WTC11 (cell line): Measurements from ENCODE around the gene TMEM185B.

ENCODE experiments used
- ATF1 ChIP-seq: sonication (generic); formaldehyde crosslinking; IDR thresholded peaks from 2 replicates; pipeline ENCODE4 v1.8.1; 2023; ENCODE audit warnings: mild to moderate bottlenecking, moderate library complexity, missing genetic modification reagents
- CBFB ChIP-seq: sonication (generic); formaldehyde crosslinking; IDR thresholded peaks from 2 replicates; pipeline ENCODE4 v1.8.1; 2022; ENCODE audit warnings: mild to moderate bottlenecking, low read depth, missing genetic modification reagents
- ESRRA ChIP-seq: sonication (generic); formaldehyde crosslinking; IDR thresholded peaks from 2 replicates; pipeline ENCODE4 v1.8.1; 2022; ENCODE audit warnings: mild to moderate bottlenecking, missing genetic modification reagents, borderline replicate concordance
- FOXP1 ChIP-seq: sonication (generic); formaldehyde crosslinking; IDR thresholded peaks from 2 replicates; pipeline ENCODE4 v1.8.0; 2022; ENCODE audit warnings: missing genetic modification reagents, mild to moderate bottlenecking, moderate library complexity, borderline replicate concordance
- PRDM15 ChIP-seq: sonication (generic); formaldehyde crosslinking; IDR thresholded peaks from 2 replicates; pipeline ENCODE4 v1.8.0; 2022; ENCODE audit warnings: missing genetic modification reagents
- SOX15 ChIP-seq: fragments of 250-450 bp; sonication (Bioruptor Pico); IDR thresholded peaks from 2 replicates; pipeline ENCODE4 v1.9.0; 2021; ENCODE audit warnings: mild to moderate bottlenecking
- ZNF219 ChIP-seq: sonication (generic); formaldehyde crosslinking; IDR thresholded peaks from 2 replicates; pipeline ENCODE4 v1.8.0; 2023; ENCODE audit warnings: missing genetic modification reagents, mild to moderate bottlenecking, borderline replicate concordance
- TF ChIP-seq, protein P1 (sequence below): fragments of 200-600 bp; IDR thresholded peaks from 2 replicates; pipeline ENCODE4 v1.8.0; 2022; ENCODE audit warnings: antibody characterized with exemption
- TF ChIP-seq, protein P2 (sequence below): sonication (generic); formaldehyde crosslinking; IDR thresholded peaks from 2 replicates; pipeline ENCODE4 v1.8.1; 2022; ENCODE audit warnings: missing genetic modification reagents, borderline replicate concordance

DNA sequence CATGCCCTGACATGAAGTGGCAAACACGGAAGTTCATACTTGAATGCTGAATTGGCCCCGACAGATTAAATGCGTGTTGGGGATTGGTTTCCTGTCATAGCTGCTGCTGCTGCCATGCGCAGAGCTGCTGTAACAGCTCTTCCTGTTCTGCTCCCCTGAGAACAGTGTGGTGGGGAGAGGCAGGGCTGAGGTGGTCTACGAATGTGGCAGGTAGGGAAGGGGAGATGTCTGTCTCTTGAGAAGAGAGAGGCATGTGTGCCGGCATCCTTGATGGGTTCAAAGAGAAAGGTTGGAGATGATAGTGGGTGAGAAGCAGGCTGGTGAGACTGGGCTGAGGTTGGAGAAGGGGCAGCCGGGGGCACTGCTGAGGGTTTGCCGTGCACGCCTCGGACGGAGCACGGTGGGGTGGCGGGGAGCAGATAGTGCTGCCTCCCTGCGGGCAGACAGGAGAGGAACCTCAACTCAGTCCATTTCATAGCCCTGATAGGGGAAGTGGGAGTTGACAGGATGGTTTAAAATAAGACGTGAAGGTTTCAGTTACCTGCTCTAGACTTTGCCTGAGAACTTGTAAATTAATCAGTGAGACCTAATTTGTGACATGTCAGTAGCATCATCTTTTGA is 46.1 kb downstream of the TMEM185B start:
- TF ChIP-seq ZNF219 (CRISPR knock-in tag) (no peak), PRDM15 (CRISPR knock-in tag) (no peak), ESRRA (CRISPR knock-in tag) (no peak), ATF1 (no peak), SOX15 (CRISPR knock-in tag) (no peak), CBFB (CRISPR knock-in tag) (no peak), FOXP1 (no peak)
- TF ChIP-seq, protein P1, sequence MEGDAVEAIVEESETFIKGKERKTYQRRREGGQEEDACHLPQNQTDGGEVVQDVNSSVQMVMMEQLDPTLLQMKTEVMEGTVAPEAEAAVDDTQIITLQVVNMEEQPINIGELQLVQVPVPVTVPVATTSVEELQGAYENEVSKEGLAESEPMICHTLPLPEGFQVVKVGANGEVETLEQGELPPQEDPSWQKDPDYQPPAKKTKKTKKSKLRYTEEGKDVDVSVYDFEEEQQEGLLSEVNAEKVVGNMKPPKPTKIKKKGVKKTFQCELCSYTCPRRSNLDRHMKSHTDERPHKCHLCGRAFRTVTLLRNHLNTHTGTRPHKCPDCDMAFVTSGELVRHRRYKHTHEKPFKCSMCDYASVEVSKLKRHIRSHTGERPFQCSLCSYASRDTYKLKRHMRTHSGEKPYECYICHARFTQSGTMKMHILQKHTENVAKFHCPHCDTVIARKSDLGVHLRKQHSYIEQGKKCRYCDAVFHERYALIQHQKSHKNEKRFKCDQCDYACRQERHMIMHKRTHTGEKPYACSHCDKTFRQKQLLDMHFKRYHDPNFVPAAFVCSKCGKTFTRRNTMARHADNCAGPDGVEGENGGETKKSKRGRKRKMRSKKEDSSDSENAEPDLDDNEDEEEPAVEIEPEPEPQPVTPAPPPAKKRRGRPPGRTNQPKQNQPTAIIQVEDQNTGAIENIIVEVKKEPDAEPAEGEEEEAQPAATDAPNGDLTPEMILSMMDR = no peak
- TF ChIP-seq, protein P2, sequence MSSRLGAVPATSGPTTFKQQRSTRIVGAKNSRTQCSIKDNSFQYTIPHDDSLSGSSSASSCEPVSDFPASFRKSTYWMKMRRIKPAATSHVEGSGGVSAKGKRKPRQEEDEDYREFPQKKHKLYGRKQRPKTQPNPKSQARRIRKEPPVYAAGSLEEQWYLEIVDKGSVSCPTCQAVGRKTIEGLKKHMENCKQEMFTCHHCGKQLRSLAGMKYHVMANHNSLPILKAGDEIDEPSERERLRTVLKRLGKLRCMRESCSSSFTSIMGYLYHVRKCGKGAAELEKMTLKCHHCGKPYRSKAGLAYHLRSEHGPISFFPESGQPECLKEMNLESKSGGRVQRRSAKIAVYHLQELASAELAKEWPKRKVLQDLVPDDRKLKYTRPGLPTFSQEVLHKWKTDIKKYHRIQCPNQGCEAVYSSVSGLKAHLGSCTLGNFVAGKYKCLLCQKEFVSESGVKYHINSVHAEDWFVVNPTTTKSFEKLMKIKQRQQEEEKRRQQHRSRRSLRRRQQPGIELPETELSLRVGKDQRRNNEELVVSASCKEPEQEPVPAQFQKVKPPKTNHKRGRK (CRISPR knock-in tag) = no peak
